Fibroblast of lung (primary cell): ENCODE measurements around the gene TSEN54. TPM values are rescaled to one million over a fixed set of nuclear protein-coding genes. Genes with fewer than 3 reads are reported as not detected.

Source experiments
- DNase-seq, 2 donors: peaks; one replicate each; pipeline versions ENCODE4 v3.0.0 to v3.0.0-alpha.2; 2010; ENCODE audit warnings: low read depth in 2 of 2
- H2AFZ ChIP-seq: 2 replicates; pipeline ENCODE4 v1.5.1; 2012; ENCODE audit warnings: low read length, control low read depth, inconsistent platforms
- H3K27ac ChIP-seq: 2 replicates; pipeline ENCODE4 v1.5.1; 2011; ENCODE audit warnings: low read length, control low read depth; ENCODE audit not compliant: insufficient read depth
- H3K27me3 ChIP-seq: 2 replicates; pipeline ENCODE4 v1.5.1; 2011; ENCODE audit warnings: mild to moderate bottlenecking, low read length; ENCODE audit not compliant: control insufficient read depth, insufficient read depth
- H3K36me3 ChIP-seq: 2 replicates; pipeline ENCODE4 v1.5.1; 2011; ENCODE audit warnings: low read length; ENCODE audit not compliant: control insufficient read depth, insufficient read depth
- H3K4me1 ChIP-seq: 2 replicates; pipeline ENCODE4 v1.5.1; 2011; ENCODE audit warnings: low read length; ENCODE audit not compliant: control insufficient read depth, insufficient read depth; ENCODE audit errors: extremely low read depth
- H3K4me2 ChIP-seq: 2 replicates; pipeline ENCODE4 v1.5.1; 2011; ENCODE audit warnings: low read length, control low read depth; ENCODE audit not compliant: insufficient read depth; ENCODE audit errors: extremely low read depth
- H3K4me3 ChIP-seq, 4 experiments: fragments of 200-600 bp in 1 of 4; sonication (generic) in 1 of 4; replicated peaks in 1 of 4; 2 replicates each; pipeline ENCODE4 v1.5.1; 2011 to 2016; ENCODE audit warnings: low read length in 4 of 4, low read depth in 3 of 4, mild to moderate bottlenecking in 3 of 4, control low read depth in 2 of 4, inconsistent platforms in 1 of 4, mixed read lengths in 1 of 4; ENCODE audit not compliant: insufficient read depth in 1 of 4; ENCODE audit errors: control extremely low read depth in 1 of 4
- H3K79me2 ChIP-seq: 2 replicates; pipeline ENCODE4 v1.5.1; 2012; ENCODE audit warnings: mild to moderate bottlenecking, low read length, inconsistent platforms; ENCODE audit not compliant: control insufficient read depth, insufficient read depth
- H3K9ac ChIP-seq: 2 replicates; pipeline ENCODE4 v1.5.1; 2011; ENCODE audit warnings: mild to moderate bottlenecking, low read length, control low read depth; ENCODE audit not compliant: insufficient read depth
- H3K9me3 ChIP-seq: 2 replicates; pipeline ENCODE4 v1.5.1; 2012; ENCODE audit warnings: low read depth, low read length; ENCODE audit not compliant: control insufficient read depth, insufficient read depth
- H4K20me1 ChIP-seq: 2 replicates; pipeline ENCODE4 v1.5.1; 2011; ENCODE audit warnings: low read length; ENCODE audit not compliant: control insufficient read depth, insufficient read depth; ENCODE audit errors: extremely low read depth
- EZH2 ChIP-seq: IDR thresholded peaks from 2 replicates; pipeline ENCODE4 v1.5.1; 2012; ENCODE audit warnings: low read length, control low read depth, mild to moderate bottlenecking; ENCODE audit errors: missing control alignments
- polyA plus RNA-seq, 2 donors: library from polyadenylated mRNA; depleted of rRNA in 1 of 2; stranded (reverse) in 1 of 2; unstranded in 1 of 2; fragments of >200 nt; gene quantifications; 2 replicates each; pipeline ENCODE4 v1.2.1, GENCODE V29; 2011 to 2012; ENCODE audit warnings: missing spikeins in 1 of 2
- total RNA-seq: library from RNA; depleted of rRNA; stranded (reverse); fragments of >200 nt; gene quantifications from 2 replicates; pipeline ENCODE4 v1.2.1, GENCODE V29; 2014
- TF ChIP-seq, protein P1 (sequence below), 2 donors: IDR thresholded peaks in 1 of 2; conservative IDR thresholded peaks in 1 of 2; 1 replicate in 1 of 2; 2 replicates in 1 of 2; pipeline ENCODE4 v1.5.1; 2011 to 2012; ENCODE audit warnings: low read length in 2 of 2, control low read depth in 1 of 2, inconsistent platforms in 1 of 2, low read depth in 1 of 2, mild to moderate bottlenecking in 1 of 2

The TSEN54 gene
- total and polyA plus RNA-seq, 2 donors (not counting 1 experiment from before 2014, with no cell fraction given), result 5.3 to 7.8 TPM

- DNase-seq, result no peak
- Histone ChIP-seq H3K9me3 (no peaks in the 10 kb centered on the region), H3K4me1 (no peaks in the 10 kb centered on the region), H2AFZ (no peak overlapping the region), H3K4me2 (no peak overlapping the region), H3K27ac (no peak overlapping the region), H3K9ac (no peak overlapping the region), H4K20me1 (no peaks in the 10 kb centered on the region), H3K4me3 (no peak overlapping the region), H3K27me3 (no peaks in the 10 kb centered on the region), H3K79me2 (no peaks in the 10 kb centered on the region), H3K36me3 (no peaks in the 10 kb centered on the region)
- TF ChIP-seq, protein P1, sequence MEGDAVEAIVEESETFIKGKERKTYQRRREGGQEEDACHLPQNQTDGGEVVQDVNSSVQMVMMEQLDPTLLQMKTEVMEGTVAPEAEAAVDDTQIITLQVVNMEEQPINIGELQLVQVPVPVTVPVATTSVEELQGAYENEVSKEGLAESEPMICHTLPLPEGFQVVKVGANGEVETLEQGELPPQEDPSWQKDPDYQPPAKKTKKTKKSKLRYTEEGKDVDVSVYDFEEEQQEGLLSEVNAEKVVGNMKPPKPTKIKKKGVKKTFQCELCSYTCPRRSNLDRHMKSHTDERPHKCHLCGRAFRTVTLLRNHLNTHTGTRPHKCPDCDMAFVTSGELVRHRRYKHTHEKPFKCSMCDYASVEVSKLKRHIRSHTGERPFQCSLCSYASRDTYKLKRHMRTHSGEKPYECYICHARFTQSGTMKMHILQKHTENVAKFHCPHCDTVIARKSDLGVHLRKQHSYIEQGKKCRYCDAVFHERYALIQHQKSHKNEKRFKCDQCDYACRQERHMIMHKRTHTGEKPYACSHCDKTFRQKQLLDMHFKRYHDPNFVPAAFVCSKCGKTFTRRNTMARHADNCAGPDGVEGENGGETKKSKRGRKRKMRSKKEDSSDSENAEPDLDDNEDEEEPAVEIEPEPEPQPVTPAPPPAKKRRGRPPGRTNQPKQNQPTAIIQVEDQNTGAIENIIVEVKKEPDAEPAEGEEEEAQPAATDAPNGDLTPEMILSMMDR (conservative IDR thresholded peaks at IDR 0.05 in 1 of 2, IDR thresholded peaks at IDR 0.05 in 1 of 2; ENCODE audit: low read depth in 1 of 2, low read length in 2 of 2), result no peak
- TF ChIP-seq EZH2, result no peak
Observed at GRCh38 chr17:75482098-75482942, 34.0 kb upstream of the TSEN54 start.

- no peak for TF ChIP-seq EZH2
- TF ChIP-seq, protein P1 (conservative IDR thresholded peaks at IDR 0.05 in 1 of 2, IDR thresholded peaks at IDR 0.05 in 1 of 2; ENCODE audit: low read depth in 1 of 2, low read length in 2 of 2), result no peak
- Histone ChIP-seq H3K4me3 (no peak overlapping the region), H3K4me1 (no peaks in the 10 kb centered on the region), H4K20me1 (no peaks in the 10 kb centered on the region), H3K79me2 (no peaks in the 10 kb centered on the region), H3K9ac (no peak overlapping the region), H2AFZ (no peak overlapping the region), H3K4me2 (no peak overlapping the region), H3K27me3 (no peaks in the 10 kb centered on the region), H3K27ac (no peak overlapping the region), H3K9me3 (no peaks in the 10 kb centered on the region), H3K36me3 (no peaks in the 10 kb centered on the region)
- no peak for DNase-seq
Observed at GRCh38 chr17:75485688-75486087, 30.6 kb upstream of the TSEN54 start.

GRCh38 chr17:75486151-75486550 lies 30.2 kb upstream of the TSEN54 start:
- H2AFZ ChIP-seq, result no peak overlapping the region
- no peak overlapping the region for H3K27ac ChIP-seq
- H4K20me1 ChIP-seq, result no peaks in the 10 kb centered on the region
- H3K79me2 ChIP-seq, result no peaks in the 10 kb centered on the region
- no peaks in the 10 kb centered on the region for H3K9me3 ChIP-seq
- H3K9ac ChIP-seq, result no peak overlapping the region
- DNase-seq, result no peak
- no peaks in the 10 kb centered on the region for H3K27me3 ChIP-seq
- H3K4me3 ChIP-seq, result no peak overlapping the region
- no peaks in the 10 kb centered on the region for H3K36me3 ChIP-seq
- no peak for TF ChIP-seq EZH2
- TF ChIP-seq, protein P1 (conservative IDR thresholded peaks at IDR 0.05 in 1 of 2, IDR thresholded peaks at IDR 0.05 in 1 of 2; ENCODE audit: low read depth in 1 of 2, low read length in 2 of 2), result no peak
- H3K4me2 ChIP-seq, result no peak overlapping the region
- no peaks in the 10 kb centered on the region for H3K4me1 ChIP-seq
